WI38 (cell line): ENCODE data around the gene PBLD.

ENCODE experiments used
- H3K4me3 ChIP-seq: 2 replicates; pipeline ENCODE4 v1.5.1; 2011; ENCODE audit warnings: low read depth, mild to moderate bottlenecking, control low read depth, low read length
- TF ChIP-seq, protein P1 (sequence below): IDR thresholded peaks from 2 replicates; pipeline ENCODE4 v1.5.1; 2012; ENCODE audit warnings: low read depth, mild to moderate bottlenecking, control low read depth, low read length

Gene PBLD

GRCh38 chr10:68359189-68359588 is 26.5 kb upstream of the PBLD start:
- TF ChIP-seq, protein P1, sequence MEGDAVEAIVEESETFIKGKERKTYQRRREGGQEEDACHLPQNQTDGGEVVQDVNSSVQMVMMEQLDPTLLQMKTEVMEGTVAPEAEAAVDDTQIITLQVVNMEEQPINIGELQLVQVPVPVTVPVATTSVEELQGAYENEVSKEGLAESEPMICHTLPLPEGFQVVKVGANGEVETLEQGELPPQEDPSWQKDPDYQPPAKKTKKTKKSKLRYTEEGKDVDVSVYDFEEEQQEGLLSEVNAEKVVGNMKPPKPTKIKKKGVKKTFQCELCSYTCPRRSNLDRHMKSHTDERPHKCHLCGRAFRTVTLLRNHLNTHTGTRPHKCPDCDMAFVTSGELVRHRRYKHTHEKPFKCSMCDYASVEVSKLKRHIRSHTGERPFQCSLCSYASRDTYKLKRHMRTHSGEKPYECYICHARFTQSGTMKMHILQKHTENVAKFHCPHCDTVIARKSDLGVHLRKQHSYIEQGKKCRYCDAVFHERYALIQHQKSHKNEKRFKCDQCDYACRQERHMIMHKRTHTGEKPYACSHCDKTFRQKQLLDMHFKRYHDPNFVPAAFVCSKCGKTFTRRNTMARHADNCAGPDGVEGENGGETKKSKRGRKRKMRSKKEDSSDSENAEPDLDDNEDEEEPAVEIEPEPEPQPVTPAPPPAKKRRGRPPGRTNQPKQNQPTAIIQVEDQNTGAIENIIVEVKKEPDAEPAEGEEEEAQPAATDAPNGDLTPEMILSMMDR = no peak
- H3K4me3 ChIP-seq = no peak overlapping the region

- H3K4me3 ChIP-seq = no peak overlapping the region
- TF ChIP-seq, protein P1 = no peak
Measured at GRCh38 chr10:68353537-68353936, 20.8 kb upstream of the PBLD start.

DNA sequence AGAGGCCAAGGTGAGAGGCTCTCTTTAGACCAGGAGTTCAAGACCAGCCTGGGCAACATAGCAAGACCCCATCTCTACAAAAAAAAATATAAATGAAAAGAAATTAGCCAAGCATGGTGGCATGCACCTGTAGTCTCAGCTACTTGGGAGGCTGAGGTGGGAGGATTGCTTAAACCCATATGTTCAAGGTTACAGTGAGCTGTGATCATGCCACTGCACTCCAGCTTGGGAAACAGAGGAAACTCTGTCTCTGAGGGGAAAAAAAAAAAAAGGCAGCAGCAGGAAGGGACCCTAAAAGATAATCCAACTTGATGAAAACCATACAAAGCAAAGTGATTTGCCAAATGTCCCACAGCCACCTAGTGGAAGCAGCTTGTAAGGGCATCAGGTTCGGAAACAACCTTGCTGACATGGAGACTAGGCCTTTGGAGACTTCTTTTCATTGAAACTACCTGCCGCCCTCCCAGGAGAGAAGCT is 15.6 kb upstream of the PBLD start:
- TF ChIP-seq, protein P1 = peak; percentile 90
- H3K4me3 ChIP-seq = no peak overlapping the region

DNA sequence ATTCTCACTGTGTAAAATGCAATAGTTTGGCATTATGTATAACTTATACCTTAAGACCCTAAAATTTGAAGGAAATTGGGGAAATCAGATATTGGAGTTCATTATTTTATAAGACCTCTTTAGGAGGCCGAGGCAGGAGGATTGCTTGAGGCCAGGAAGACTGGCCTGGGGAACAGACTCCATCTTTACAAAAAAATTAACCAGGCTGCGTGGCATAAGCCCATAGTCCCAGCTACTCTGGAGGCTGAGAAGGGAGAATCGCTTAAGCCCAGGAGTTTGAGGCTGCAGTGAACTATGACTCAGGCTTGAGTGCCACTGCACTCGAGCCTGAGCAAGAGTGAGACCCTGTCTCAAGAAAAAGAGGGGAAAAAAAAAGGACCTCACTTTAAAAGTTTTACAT is 14.0 kb upstream of the PBLD start:
- no peak overlapping the region for H3K4me3 ChIP-seq
- TF ChIP-seq, protein P1 = no peak

DNA sequence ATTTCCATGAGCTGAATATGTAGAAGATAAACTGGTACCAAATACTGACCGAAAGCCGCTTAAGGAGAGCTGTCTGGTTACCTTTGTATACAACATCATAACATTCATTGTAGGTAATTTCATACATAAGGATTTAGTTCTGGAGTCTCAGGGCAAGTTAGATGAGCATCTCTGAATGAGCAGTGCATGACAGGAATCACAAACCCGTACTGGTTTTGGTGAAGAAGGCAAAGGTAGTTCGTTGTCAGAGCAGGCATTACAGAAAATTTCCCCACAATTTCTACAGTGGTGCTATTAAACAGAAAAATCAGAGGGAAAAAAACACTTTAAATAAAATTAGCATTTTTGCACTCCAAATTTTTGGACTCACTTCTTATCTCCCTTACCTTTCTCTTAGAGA is 12.9 kb upstream of the PBLD start:
- no peak overlapping the region for H3K4me3 ChIP-seq
- TF ChIP-seq, protein P1 = no peak

- H3K4me3 ChIP-seq = no peak overlapping the region
- TF ChIP-seq, protein P1 = no peak
Measured at GRCh38 chr10:68342909-68343516, 10.3 kb upstream of the PBLD start.

GRCh38 chr10:68340358-68341080 is 7.8 kb upstream of the PBLD start:
- TF ChIP-seq, protein P1 = no peak
- H3K4me3 ChIP-seq = no peak overlapping the region
